Astrocyte of the cerebellum (primary cell): ENCODE results near the gene TMEM170B.
A peak's percentile ranks its signal among the peaks of the same experiment; 100 is the strongest.

Source experiments
- DNase-seq: peaks from one replicate; pipeline ENCODE4 v3.0.0-alpha.2; 2011; ENCODE audit warnings: low read depth
- H3K4me3 ChIP-seq: 2 replicates; pipeline ENCODE4 v1.5.1; 2011; ENCODE audit warnings: mild to moderate bottlenecking, low read depth, low read length, moderate library complexity
- in situ Hi-C: cut with HindIII; loops from 2 replicates; pipeline ENCODE4 v1.10.0; 2017; ENCODE audit warnings: low sequenced_read_pairs
- TF ChIP-seq, protein P1 (sequence below): IDR thresholded peaks from 2 replicates; pipeline ENCODE4 v1.5.1; 2012; ENCODE audit warnings: low read length, low read depth, moderate library complexity, mild to moderate bottlenecking; ENCODE audit errors: missing control alignments

The TMEM170B gene

DNA sequence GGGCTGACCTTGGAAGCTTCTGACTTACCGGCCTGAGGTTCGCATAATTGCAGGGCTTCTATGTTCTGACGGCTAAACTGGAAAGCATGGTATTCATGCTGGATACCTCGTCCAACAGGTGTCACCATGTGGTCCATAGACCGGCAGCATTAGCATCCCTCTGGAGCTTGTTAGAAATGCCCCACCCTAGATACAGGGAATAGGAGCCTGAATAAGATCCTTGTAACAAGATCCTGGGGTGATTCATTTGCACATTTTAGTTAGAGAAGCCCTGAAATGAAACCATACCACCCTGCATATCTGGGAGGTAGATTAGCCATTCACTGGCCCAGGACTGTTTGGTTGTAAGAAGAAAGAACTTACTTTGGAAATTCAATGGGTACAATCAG lies 77.7 kb downstream of the TMEM170B start:
- H3K4me3 ChIP-seq, result no peak overlapping the region
- TF ChIP-seq, protein P1, sequence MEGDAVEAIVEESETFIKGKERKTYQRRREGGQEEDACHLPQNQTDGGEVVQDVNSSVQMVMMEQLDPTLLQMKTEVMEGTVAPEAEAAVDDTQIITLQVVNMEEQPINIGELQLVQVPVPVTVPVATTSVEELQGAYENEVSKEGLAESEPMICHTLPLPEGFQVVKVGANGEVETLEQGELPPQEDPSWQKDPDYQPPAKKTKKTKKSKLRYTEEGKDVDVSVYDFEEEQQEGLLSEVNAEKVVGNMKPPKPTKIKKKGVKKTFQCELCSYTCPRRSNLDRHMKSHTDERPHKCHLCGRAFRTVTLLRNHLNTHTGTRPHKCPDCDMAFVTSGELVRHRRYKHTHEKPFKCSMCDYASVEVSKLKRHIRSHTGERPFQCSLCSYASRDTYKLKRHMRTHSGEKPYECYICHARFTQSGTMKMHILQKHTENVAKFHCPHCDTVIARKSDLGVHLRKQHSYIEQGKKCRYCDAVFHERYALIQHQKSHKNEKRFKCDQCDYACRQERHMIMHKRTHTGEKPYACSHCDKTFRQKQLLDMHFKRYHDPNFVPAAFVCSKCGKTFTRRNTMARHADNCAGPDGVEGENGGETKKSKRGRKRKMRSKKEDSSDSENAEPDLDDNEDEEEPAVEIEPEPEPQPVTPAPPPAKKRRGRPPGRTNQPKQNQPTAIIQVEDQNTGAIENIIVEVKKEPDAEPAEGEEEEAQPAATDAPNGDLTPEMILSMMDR, result no peak
- in situ Hi-C loops, result no loop called here
- no peak for DNase-seq

DNA sequence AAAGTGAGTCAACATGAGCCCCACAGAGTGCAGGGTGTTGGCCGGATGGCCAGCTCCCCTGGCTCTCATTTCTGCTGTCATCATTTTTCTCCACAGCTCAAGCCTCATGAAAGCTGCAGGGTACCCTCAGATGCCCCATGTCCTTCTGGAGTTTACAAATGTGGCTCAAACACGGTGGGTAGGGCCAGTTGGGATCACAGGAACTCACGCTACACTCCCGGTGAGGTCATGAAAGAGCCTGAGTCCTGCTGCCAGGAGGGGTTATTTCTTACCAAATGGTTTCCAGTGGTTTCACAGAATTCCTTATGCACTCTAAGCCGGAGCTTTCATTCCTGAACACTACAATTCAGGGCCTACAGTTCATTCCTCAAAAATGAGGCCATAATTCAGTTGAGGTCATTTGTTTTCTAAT lies 78.7 kb downstream of the TMEM170B start:
- in situ Hi-C loops, result no loop called here
- no peak overlapping the region for H3K4me3 ChIP-seq
- peak; percentile 91 for DNase-seq
- TF ChIP-seq, protein P1, result no peak

DNA sequence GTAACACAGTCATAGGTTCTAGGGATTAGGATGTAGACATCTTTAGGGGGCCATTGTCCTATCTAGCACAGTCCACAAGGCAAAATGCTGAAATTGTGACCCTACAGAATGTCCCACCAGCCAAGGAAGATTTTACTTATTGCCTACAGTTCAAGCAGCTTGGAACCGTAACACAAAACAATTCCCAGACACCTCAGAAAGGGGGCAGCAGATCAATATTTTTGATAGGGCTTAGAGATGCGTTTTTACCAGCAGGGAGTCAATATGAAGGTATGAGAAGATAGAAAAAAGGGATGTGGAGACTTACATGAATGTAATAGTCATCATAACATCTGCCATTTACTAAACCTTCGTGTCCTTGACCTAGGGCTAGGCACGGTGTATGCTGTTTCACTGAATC lies 81.0 kb downstream of the TMEM170B start:
- H3K4me3 ChIP-seq, result no peak overlapping the region
- in situ Hi-C loops, result no loop called here
- DNase-seq, result no peak
- TF ChIP-seq, protein P1, result peak; percentile 36

DNA sequence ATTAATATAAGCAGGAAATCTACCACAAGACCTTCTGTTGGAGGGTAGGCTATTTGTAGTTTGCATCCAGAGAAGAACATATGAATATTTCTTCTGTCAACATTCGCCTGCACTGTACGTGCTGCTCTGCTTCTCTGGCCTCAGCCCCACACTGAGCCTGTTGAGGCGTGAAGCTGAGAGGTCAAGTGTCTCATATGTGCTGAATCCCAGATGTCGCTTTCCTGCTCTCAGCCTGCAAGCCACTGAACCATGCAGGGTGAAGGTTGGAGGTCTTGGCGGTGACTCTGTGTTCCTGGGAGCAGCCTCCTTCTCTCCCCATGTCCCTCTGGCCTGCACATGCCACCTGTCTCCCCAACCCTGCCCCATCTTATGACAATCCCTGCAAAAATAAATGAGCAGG lies 83.6 kb downstream of the TMEM170B start:
- H3K4me3 ChIP-seq, result no peak overlapping the region
- in situ Hi-C loops, result no loop called here
- no peak for DNase-seq
- TF ChIP-seq, protein P1, result no peak

DNA sequence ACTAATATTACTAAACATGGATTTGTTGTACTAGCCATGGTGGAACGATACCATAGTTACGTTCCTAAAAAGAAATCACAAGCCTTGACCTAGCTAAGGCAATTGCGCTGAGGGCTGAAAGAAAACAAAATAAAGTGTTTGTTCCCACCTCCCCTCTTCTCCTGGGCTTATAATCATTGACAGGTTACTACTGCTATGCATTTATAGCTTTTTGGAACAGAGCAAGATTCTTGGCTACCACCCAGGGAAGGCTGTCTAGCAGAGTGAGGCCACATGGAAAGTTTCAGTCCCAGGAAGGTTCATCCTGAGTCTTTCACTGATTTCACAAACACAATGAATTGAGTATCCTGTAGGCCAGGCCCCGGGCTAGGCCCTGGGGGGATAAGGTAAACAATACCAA lies 84.6 kb downstream of the TMEM170B start:
- in situ Hi-C loops, result no loop called here
- H3K4me3 ChIP-seq, result no peak overlapping the region
- TF ChIP-seq, protein P1, result no peak
- DNase-seq, result no peak

DNA sequence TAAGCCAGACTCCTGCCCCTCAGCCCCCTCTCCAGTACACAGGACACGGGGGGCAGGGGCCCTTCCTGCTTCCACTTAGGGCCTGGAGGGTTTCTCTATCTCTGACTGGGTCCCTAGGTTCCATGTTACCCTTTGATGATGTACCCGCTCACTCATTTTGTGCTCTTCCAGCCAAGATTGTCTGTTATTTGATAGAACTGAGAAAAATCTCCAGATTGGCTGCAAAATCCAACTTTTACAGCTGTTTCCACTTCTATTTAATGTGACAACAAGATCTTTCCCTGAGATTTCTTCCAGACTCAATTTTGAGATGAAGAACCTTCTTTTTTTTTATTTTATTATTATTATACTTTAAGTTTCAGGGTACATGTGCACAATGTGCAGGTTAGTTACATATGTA lies 85.7 kb downstream of the TMEM170B start:
- TF ChIP-seq, protein P1, result no peak
- in situ Hi-C loops, result no loop called here
- no peak for DNase-seq
- no peak overlapping the region for H3K4me3 ChIP-seq

DNA sequence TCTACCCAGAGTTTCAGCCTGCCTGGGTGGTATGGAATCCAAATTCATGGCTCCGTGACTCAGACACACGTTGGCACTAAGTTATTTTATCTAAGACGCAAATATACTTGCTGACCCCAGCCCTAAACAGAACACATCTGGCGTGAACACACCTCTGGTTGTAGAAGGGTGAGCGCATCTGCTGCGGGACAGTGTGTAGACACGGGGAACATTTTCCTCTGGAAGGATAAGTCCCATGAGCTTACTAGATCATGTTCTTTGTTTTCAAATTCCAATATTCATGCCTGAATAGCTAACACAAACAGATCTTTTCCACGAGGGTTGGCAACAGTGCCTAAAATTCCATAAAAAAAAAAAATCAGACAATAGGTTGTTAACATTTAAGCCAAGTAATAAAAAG lies 87.8 kb downstream of the TMEM170B start:
- in situ Hi-C loops, result no loop called here
- no peak overlapping the region for H3K4me3 ChIP-seq
- no peak for DNase-seq
- TF ChIP-seq, protein P1, result no peak
